ENCODE measurements around the gene ELAC1.
"Not testable (repeated sequence)": the region's sequence is repeated elsewhere in the genome, so short reads cannot be mapped to it uniquely, and the experiment has no call there.

ELAC1 gene

DNA sequence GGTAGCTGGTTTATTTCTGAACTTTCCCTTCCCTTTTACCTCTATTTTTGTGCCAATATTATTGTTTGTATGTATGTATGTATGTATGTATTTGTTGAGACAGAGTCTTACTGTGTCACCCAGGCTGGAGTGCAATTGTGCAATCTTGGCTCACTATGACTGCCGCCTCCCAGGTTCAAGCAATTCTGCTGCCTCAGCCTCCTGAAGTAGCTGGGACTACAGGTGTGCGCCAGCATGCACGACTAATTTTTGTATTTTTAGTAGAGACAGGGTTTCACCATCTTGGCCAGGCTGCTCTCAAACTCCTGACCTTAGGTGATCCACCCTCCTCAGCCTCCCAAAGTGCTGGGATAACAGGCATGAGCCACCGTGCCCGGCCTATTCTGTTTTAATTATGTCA is 4.6 kb downstream of the ELAC1 start:
- DNase-seq (ENCODE audit: low read depth) = not testable (repeated sequence)

- DNase-seq (ENCODE audit: low read depth) = peak; percentile 67
Measured at GRCh38 chr18:50973367-50974126, 5.7 kb downstream of the ELAC1 start.

DNA sequence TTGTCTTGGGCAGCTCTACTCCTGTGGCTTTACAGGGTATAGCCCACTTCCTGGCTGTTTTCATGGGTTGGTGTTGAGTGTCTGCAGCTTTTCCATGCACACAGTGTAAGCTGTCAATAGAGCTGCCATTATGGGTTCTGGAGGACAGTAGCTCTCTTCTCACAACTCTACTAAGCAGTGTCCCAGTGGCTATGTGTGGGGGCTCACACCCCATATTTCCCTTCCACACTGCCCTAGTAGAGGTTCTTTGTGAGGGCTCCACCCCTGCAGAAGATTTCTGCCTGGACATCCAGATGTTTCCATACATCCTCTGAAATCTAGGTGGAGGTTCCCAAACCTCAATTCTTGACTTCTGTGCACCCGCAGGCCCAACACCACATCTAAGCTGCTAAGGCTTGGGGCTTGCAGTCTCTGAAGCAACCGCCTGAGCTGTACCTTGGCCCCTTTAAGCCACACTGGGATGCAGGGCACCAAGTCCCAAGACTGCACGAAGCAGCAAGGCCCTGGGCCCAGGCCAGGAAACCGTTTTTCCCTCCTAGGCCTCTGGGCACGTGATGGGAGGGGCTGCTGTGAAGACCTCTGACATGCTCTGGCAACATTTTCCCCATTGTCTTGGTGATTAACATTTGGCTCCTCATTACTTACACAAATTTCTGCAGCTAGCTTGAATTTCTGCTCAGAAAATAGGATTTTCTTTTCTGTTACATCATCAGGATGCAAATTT is 9.4 kb downstream of the ELAC1 start:
- DNase-seq (ENCODE audit: low read depth) = no peak

DNA sequence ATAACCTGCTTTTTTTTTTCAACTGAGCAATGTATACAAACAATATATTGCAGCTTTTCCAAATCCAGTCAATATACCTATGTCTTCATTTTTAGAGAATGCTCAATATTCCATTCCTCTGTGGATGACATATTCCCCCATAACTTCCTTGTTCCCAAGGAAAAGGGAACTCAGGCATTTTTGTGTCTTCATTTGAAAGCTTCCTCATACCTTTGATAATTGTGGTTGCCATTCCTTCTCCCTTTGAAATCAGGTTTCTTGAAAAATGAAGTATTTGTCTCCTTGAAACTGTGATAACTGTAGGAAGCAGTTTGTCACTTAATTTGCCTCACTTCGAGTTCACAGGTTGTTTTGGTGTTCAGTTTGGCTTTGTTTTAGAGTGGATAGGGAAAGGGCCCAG is 13.5 kb downstream of the ELAC1 start:
- DNase-seq (ENCODE audit: low read depth) = peak; percentile 46

DNA sequence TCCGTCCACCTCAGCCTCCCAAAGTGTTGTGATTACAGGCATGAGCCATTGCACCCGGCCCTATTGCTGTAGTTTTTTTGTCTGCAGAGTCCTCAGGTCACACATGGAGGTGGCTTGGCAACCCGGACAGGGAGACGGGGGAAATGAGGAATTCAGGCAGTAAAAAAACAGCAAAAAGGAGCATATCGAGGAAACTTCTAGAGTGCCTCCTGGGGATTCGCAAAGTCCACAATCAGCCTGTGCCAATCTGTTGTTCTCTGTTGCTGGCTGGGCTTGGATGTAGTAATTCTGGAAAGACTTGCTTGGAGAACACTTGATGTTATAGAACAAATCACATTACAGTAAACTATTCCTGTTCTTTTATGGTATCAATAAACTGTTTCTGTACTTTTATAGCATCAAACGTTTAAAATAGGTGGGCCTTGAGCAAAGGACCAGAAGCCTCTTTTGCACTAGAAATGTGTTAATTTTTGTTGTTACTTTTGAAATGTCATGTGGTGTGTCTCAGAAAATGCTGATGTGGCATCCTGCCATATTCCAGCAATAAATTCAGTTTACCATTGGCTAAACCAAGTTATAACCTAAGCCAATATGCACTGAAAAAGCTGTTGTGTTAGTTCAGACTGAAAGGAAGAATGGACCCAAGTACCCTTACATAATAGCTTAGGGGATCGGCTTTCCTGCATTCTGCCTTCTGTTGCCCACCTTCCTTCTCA is 14.4 kb downstream of the ELAC1 start:
- DNase-seq (ENCODE audit: low read depth) = no peak

DNA sequence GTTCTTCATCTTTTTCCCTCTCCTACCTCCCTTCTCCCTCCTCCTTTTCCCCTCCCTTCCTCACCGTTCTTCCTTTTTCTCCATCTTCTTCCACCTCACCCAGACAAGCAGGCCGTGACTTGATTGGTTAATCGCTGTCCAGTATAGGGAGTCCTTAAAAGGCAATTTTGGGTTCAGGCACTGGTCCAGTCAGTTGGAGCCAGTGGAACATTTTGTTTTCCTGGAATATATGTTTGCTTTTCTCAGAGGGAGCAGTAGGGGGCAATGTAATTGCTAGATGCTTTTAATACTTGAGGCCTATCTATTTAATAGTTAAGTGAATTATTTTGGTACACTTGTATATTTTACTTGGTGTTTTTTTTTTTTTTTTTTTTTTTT is 15.0 kb downstream of the ELAC1 start:
- DNase-seq (ENCODE audit: low read depth) = peak; percentile 30

DNA sequence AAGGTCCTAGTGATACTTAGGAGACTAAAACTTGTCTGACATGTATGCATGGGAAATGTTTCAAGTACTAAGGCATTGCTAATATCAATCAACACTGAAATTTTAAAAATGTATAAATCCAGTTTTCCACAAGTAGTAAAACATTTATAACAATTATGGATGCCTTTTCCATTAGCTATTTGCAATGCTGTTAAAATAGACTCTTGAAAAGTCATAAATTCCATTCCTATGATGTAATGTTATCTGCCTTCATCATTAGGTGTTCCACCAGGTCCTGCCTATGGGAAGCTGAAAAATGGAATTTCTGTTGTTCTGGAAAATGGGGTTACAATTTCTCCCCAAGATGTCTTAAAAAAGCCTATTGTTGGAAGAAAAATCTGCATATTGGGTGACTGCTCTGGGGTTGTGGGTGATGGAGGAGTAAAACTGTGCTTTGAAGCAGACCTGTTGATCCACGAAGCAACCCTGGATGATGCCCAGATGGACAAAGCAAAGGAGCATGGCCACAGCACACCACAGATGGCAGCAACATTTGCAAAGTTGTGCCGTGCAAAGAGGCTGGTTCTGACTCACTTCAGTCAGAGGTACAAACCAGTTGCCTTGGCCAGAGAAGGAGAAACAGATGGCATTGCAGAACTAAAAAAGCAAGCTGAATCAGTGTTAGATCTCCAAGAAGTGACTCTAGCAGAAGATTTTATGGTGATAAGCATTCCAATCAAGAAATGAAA is 18.7 kb downstream of the ELAC1 start:
- peak; percentile 84 for DNase-seq (ENCODE audit: low read depth)

GRCh38 chr18:50987261-50987660 is 19.4 kb downstream of the ELAC1 start:
- DNase-seq (ENCODE audit: low read depth) = no peak

DNA sequence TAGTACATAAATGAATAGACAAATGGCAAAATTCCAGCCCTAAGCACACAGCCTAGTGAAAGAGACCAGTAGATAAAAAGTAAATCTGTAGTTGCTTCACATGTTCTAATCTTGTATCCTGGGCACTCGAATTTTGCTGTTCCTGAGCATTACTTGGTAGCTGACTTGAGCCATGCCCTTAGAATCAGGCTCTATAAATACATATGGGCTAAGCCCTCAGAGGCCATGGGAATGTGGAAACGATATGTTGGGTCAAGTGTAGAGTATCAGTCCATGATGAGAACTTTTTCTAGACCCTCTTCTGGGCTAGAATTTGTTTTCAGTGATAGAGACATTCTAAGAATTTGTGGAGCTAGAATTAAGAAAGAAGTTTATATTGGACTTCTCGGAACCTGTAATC is 21.9 kb downstream of the ELAC1 start:
- DNase-seq (ENCODE audit: low read depth) = no peak

DNA sequence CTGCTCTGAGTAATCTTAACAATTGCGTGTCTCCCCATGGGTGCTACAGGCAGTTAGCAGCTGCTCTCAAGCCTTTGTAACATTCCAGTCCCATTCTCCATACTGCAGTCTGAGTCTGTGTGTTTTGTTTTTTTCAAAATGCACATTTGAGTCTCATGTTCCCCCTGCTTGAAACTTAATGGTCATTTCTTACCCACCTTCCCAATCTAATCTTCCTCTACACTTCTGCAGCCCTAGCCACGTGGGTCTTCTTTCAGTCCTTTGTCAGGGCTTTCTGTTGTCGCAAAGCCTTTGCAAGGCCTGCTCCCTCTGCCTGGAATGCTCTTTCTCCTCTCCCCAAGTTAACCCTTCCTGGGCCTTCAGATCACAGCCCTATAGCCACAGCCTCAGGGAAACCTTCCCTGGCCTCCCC is 24.5 kb downstream of the ELAC1 start:
- no peak for DNase-seq (ENCODE audit: low read depth)

GRCh38 chr18:50994031-50994430 is 26.2 kb downstream of the ELAC1 start:
- no peak for DNase-seq (ENCODE audit: low read depth)

DNA sequence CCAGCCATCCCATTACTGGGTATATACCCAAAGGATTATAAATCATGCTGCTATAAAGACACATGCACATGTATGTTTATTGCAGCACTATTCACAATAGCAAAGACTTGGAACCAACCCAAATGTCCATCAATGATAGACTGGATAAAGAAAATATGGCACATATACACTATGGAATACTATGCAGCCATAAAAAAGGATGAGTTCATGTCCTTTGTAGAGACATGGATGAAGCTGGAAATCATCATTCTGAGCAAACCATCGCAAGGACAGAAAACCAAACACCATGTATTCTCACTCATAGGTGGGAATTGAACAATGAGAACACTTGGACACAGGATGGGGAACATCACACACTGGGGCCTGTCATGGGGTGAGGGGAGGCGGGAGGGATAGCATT is 35.3 kb downstream of the ELAC1 start:
- DNase-seq (ENCODE audit: low read depth) = not testable (repeated sequence)

DNA sequence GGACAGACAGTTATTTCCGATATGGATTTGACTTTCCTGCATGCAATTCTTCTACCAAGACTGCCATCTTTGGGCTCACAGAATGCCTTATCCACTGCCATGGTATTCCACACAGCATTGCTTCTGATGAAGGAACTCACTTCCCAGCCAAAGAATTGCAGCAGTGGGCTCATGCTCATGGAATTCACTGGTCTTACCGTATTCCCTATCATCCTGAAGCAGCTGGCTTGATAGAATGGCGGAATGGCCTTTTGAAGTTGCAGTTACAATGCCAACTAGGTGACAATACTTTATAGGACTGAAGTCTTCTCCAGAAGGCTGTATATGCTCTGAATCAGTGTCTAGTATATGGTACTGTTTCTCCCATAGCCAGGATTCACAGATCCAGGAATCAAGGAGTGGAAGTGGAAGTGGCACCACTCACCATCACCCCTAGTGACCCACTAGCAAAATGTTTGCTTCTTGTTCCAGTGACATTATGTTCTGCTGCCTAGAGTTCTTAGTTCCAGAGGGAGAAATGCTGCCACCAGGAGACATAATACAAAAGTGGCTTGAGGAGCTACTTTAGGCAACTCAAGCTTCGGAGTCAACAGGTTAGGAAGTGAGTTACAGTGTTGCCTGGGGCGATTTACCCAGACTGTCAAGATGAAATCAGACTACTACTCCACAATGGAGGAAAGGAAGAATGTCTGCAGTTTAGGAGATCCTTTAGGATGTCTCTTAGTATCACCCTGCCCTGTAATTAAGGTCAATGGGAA is 38.4 kb downstream of the ELAC1 start:
- DNase-seq (ENCODE audit: low read depth) = no peak

DNA sequence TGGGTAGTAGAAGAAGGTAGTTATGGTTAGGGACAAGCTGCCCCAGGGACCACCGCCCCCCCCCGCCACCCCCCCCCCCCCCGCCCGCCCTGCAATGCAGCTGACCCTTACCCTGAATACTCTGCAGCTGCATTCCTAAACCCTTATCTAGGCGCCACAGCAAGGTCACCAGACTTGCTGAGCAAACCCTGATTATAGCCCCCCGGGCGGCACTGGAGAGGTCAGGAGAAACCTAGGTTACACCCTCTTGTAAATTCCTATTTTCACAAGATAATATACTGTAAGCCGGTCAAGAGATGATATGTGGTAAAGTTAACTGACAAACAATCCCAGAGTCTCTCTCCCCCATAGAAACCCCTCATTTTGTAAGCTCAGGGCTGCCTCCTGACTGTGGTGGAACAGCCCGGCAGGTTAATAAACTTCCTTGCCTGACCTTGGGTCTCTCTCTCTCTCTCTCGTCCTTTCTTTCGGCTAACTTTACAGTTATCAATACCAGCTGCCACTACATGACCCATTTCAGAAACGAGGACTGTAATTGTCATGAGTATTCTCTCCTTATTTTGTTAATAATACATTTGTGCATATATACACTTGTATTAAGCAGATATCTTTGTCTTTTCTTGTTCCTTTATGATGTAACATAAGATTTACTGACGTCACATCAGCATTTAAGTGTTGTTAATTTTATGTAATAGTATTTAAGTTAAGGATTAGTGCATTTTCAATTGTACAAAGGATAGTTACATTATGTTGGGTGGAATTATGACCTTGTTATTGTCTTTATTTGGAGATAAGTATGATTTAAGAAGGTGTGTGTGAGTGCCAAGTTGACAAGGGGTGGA is 39.3 kb downstream of the ELAC1 start:
- DNase-seq (ENCODE audit: low read depth) = no peak

GRCh38 chr18:51007790-51008139 is 39.9 kb downstream of the ELAC1 start:
- DNase-seq (ENCODE audit: low read depth) = no peak

GRCh38 chr18:51009072-51009471 is 41.2 kb downstream of the ELAC1 start:
- peak; percentile 21 for DNase-seq (ENCODE audit: low read depth)

- DNase-seq (ENCODE audit: low read depth) = no peak
Measured at GRCh38 chr18:51010218-51010617, 42.4 kb downstream of the ELAC1 start.

GRCh38 chr18:51011709-51012108 is 43.9 kb downstream of the ELAC1 start:
- no peak for DNase-seq (ENCODE audit: low read depth)

DNA sequence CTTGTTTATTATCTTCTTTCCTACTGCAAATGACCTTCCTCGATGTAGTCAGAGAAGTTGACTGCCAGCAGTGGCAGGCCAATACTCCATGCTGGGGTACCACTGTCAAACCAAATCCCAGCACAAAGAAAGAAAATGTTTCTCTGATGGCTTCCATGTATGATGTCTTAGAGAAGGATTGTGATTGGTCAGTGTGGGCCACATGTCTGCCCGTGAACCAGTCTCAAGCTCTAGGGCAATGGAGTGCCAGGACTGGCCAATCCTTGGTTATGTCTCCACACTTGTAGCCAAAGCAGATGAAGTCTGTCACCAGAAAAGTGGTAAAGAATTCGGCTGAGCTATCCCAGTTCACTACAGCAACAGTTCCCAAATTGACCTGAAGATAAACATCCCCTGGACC is 44.6 kb downstream of the ELAC1 start:
- no peak for DNase-seq (ENCODE audit: low read depth)

GRCh38 chr18:51013259-51013658 is 45.4 kb downstream of the ELAC1 start:
- no peak for DNase-seq (ENCODE audit: low read depth)

All from EH (cell line).